Smooth muscle cell (in vitro differentiated cells): ENCODE measurements around the gene OAF. TPM values are rescaled to one million over a fixed set of nuclear protein-coding genes. Genes with fewer than 3 reads are reported as not detected.
A peak's percentile ranks its signal among the peaks of the same experiment; 100 is the strongest.

ENCODE experiments used
- DNase-seq: peaks from one replicate; lab custom pipeline; 2025; ENCODE audit not compliant: unreplicated experiment; lab: John Stamatoyannopoulos, UW
- H2AFZ ChIP-seq: fragments of 200-600 bp; sonication (generic); 2 replicates; pipeline ENCODE4 v1.6.0; 2016; ENCODE audit warnings: antibody characterized with exemption, low read depth, mild to moderate bottlenecking
- H3F3A ChIP-seq: fragments of 200-600 bp; sonication (generic); 2 replicates; pipeline ENCODE4 v1.6.0; 2017; ENCODE audit warnings: antibody characterized with exemption, low read depth
- H3K27ac ChIP-seq: fragments of 200-600 bp; sonication (generic); 2 replicates; pipeline ENCODE4 v1.5.1; 2016; ENCODE audit warnings: low read depth, mild to moderate bottlenecking
- H3K27me3 ChIP-seq: fragments of 200-600 bp; sonication (generic); 2 replicates; pipeline ENCODE4 v1.6.1; 2016; ENCODE audit warnings: low read depth, mild to moderate bottlenecking
- H3K36me3 ChIP-seq: fragments of 200-600 bp; sonication (generic); 2 replicates; pipeline ENCODE4 v1.5.1; 2016; ENCODE audit warnings: low read depth
- H3K4me1 ChIP-seq: fragments of 200-600 bp; sonication (generic); 2 replicates; pipeline ENCODE4 v1.5.1; 2016; ENCODE audit warnings: low read depth
- H3K4me2 ChIP-seq: fragments of 200-600 bp; sonication (generic); 2 replicates; pipeline ENCODE4 v1.6.0; 2016; ENCODE audit warnings: mild to moderate bottlenecking
- H3K4me3 ChIP-seq: fragments of 200-600 bp; sonication (generic); 2 replicates; pipeline ENCODE4 v1.5.1; 2016; ENCODE audit warnings: mild to moderate bottlenecking
- H3K79me2 ChIP-seq: fragments of 200-600 bp; sonication (generic); 2 replicates; pipeline ENCODE4 v1.6.0; 2016; ENCODE audit warnings: low read depth, mild to moderate bottlenecking
- H3K9ac ChIP-seq: fragments of 200-600 bp; sonication (generic); 2 replicates; pipeline ENCODE4 v1.6.0; 2016; ENCODE audit warnings: low read depth
- H3K9me3 ChIP-seq: fragments of 200-600 bp; sonication (generic); replicated peaks from 2 replicates; pipeline ENCODE4 v1.5.1; 2016; ENCODE audit warnings: low read depth
- H4K20me1 ChIP-seq: fragments of 200-600 bp; sonication (generic); 2 replicates; pipeline ENCODE4 v1.6.0; 2016; ENCODE audit warnings: low read depth
- WGBS: methylation state at CpG from one replicate; pipeline ENCODE4 v1.1.7; 2016; ENCODE audit warnings: low lambda C conversion rate; 5-methylcytosine and 5-hydroxymethylcytosine counted together
- polyA plus RNA-seq: library from polyadenylated mRNA; unstranded; fragments of >200 nt; fragmentation: Nextera tagmentation; extraction: Ambion mirVana; gene quantifications from 2 replicates; pipeline ENCODE4 v1.2.1, GENCODE V29; 2016
- total RNA-seq: library from RNA; depleted of rRNA; stranded (reverse); fragments of >200 nt; gene quantifications from 2 replicates; pipeline ENCODE4 v1.2.3, GENCODE V29; 2014
- TF ChIP-seq, protein P1 (sequence below): fragments of 200-600 bp; sonication (generic); IDR thresholded peaks from 2 replicates; pipeline ENCODE4 v1.5.1; 2017; ENCODE audit warnings: borderline replicate concordance, mild to moderate bottlenecking, antibody characterized with exemption; ENCODE audit not compliant: insufficient read depth, poor library complexity, severe bottlenecking

The OAF gene
- total and polyA plus RNA-seq, 2 experiments from 2014 or later = 41.6 to 112 TPM

- DNase-seq = no peak
- Histone ChIP-seq H3K79me2 (no peaks in the 10 kb centered on the region), H3K4me1 (peaks cover 38% of the 10 kb centered on the region), H3F3A (peaks cover 5% of the 10 kb centered on the region), H3K36me3 (no peaks in the 10 kb centered on the region), H3K4me3 (no peak overlapping the region), H2AFZ (no peak overlapping the region), H4K20me1 (no peaks in the 10 kb centered on the region), H3K9me3 (no peaks in the 10 kb centered on the region), H3K27ac (no peak overlapping the region), H3K4me2 (no peak overlapping the region), H3K9ac (no peak overlapping the region), H3K27me3 (no peaks in the 10 kb centered on the region)
- 59% methylated on average over 7 of the region's 7 CpGs for WGBS
- TF ChIP-seq, protein P1, sequence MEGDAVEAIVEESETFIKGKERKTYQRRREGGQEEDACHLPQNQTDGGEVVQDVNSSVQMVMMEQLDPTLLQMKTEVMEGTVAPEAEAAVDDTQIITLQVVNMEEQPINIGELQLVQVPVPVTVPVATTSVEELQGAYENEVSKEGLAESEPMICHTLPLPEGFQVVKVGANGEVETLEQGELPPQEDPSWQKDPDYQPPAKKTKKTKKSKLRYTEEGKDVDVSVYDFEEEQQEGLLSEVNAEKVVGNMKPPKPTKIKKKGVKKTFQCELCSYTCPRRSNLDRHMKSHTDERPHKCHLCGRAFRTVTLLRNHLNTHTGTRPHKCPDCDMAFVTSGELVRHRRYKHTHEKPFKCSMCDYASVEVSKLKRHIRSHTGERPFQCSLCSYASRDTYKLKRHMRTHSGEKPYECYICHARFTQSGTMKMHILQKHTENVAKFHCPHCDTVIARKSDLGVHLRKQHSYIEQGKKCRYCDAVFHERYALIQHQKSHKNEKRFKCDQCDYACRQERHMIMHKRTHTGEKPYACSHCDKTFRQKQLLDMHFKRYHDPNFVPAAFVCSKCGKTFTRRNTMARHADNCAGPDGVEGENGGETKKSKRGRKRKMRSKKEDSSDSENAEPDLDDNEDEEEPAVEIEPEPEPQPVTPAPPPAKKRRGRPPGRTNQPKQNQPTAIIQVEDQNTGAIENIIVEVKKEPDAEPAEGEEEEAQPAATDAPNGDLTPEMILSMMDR = no peak
Observed at GRCh38 chr11:120184946-120185705, 25.7 kb upstream of the OAF start.

DNA sequence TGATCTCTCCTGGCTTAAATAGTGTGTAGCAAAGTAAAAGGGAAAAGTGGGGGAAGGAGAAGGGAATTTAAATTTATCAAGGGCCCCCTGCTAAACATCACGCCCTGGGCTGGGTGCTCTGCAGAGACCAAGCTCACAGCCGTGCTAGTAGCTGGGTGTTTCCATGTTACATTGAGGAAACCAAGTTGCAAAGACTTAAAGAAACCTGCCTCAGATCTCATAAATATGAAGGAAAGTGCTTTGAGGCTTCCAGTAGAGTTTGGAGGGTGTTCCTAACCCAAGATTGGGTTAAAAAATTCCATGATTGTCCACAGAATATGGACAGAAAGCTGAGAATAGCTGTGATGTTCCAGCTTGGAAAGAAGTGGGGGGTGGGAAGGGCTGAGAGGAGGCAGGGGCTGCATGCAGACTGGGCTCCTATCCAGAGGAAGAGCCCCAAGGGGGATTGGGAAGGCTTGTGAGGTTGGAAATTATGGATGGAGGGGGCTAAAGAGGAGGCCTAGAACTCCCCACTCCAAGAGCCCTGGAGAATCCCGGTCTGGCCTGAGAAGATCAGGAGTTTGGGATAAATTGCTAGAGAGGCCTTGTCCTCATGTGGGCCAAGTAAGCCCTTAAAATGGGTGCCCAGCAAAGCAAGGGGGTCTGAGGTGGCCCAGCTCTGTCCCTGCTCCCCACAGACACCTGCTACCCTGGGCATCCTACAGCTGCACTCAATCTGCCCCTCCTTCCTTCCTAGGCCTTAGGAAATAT is 25.0 kb upstream of the OAF start:
- 70% methylated on average over 3 of the region's 3 CpGs for WGBS
- Histone ChIP-seq H3F3A (peaks cover 5% of the 10 kb centered on the region), H3K4me2 (no peak overlapping the region), H3K4me1 (peaks cover 30% of the 10 kb centered on the region), H3K9ac (no peak overlapping the region), H3K4me3 (no peak overlapping the region), H3K9me3 (no peaks in the 10 kb centered on the region), H3K79me2 (no peaks in the 10 kb centered on the region), H2AFZ (no peak overlapping the region), H3K27ac (peak overlapping the region; percentile 80), H4K20me1 (no peaks in the 10 kb centered on the region), H3K36me3 (no peaks in the 10 kb centered on the region), H3K27me3 (no peaks in the 10 kb centered on the region)
- DNase-seq = no peak
- TF ChIP-seq, protein P1 = no peak

GRCh38 chr11:120186456-120186773 is 24.4 kb upstream of the OAF start:
- peaks cover 25% of the 10 kb centered on the region for H3K4me1 ChIP-seq
- TF ChIP-seq, protein P1 = no peak
- H3K27me3 ChIP-seq = no peaks in the 10 kb centered on the region
- no peak overlapping the region for H2AFZ ChIP-seq
- H4K20me1 ChIP-seq = no peaks in the 10 kb centered on the region
- H3K4me2 ChIP-seq = no peak overlapping the region
- peak overlapping the region; percentile 80 for H3K27ac ChIP-seq
- H3K79me2 ChIP-seq = no peaks in the 10 kb centered on the region
- no peaks in the 10 kb centered on the region for H3K36me3 ChIP-seq
- peaks cover 5% of the 10 kb centered on the region for H3F3A ChIP-seq
- no peaks in the 10 kb centered on the region for H3K9me3 ChIP-seq
- H3K9ac ChIP-seq = peak overlapping the region; percentile 57
- DNase-seq = no peak
- no peak overlapping the region for H3K4me3 ChIP-seq
